WTC11 (cell line): ENCODE measurements around the gene RAP1GAP. TPM values are rescaled to one million over a fixed set of nuclear protein-coding genes. Genes with fewer than 3 reads are reported as not detected.

Experiments used
- ATF1 ChIP-seq: sonication (generic); formaldehyde crosslinking; IDR thresholded peaks from 2 replicates; pipeline ENCODE4 v1.8.1; 2023; ENCODE audit warnings: mild to moderate bottlenecking, moderate library complexity, missing genetic modification reagents
- CBFB ChIP-seq: sonication (generic); formaldehyde crosslinking; IDR thresholded peaks from 2 replicates; pipeline ENCODE4 v1.8.1; 2022; ENCODE audit warnings: mild to moderate bottlenecking, low read depth, missing genetic modification reagents
- FOXJ3 ChIP-seq: sonication (generic); formaldehyde crosslinking; IDR thresholded peaks from 2 replicates; pipeline ENCODE4 v1.9.0; 2021; ENCODE audit warnings: missing genetic modification reagents, mild to moderate bottlenecking, borderline replicate concordance
- FOXK1 ChIP-seq: sonication (generic); formaldehyde crosslinking; IDR thresholded peaks from 2 replicates; pipeline ENCODE4 v1.8.0; 2022; ENCODE audit warnings: mild to moderate bottlenecking, moderate library complexity, missing genetic modification reagents
- JAZF1 ChIP-seq: fragments of 250-450 bp; sonication (Bioruptor Pico); IDR thresholded peaks from 2 replicates; pipeline ENCODE4 v1.9.0; 2021; ENCODE audit warnings: moderate library complexity, mild to moderate bottlenecking, inconsistent platforms
- MXD4 ChIP-seq: fragments of 250-450 bp; sonication (Bioruptor Pico); IDR thresholded peaks from 2 replicates; pipeline ENCODE4 v1.8.0; 2021; ENCODE audit warnings: mild to moderate bottlenecking, moderate library complexity, borderline replicate concordance
- NFE2L1 ChIP-seq: sonication (generic); formaldehyde crosslinking; IDR thresholded peaks from 2 replicates; pipeline ENCODE4 v1.8.1; 2023; ENCODE audit warnings: missing genetic modification reagents
- RORB ChIP-seq: fragments of 250-450 bp; sonication (Bioruptor Pico); IDR thresholded peaks from 2 replicates; pipeline ENCODE4 v1.9.0; 2021; ENCODE audit warnings: mild to moderate bottlenecking
- SP1 ChIP-seq: sonication (generic); formaldehyde crosslinking; conservative IDR thresholded peaks from 2 replicates; pipeline ENCODE4 v1.8.1; 2022; ENCODE audit warnings: missing genetic modification reagents
- TEAD1 ChIP-seq: sonication (generic); formaldehyde crosslinking; IDR thresholded peaks from 2 replicates; pipeline ENCODE4 v1.8.0; 2022; ENCODE audit warnings: mild to moderate bottlenecking, missing genetic modification reagents
- TEAD4 ChIP-seq: sonication (generic); formaldehyde crosslinking; IDR thresholded peaks from 2 replicates; pipeline ENCODE4 v1.8.0; 2022; ENCODE audit warnings: mild to moderate bottlenecking, missing genetic modification reagents
- TP53 ChIP-seq: sonication (generic); formaldehyde crosslinking; IDR thresholded peaks from 2 replicates; pipeline ENCODE4 v1.8.1; 2023; ENCODE audit warnings: mild to moderate bottlenecking, missing genetic modification reagents
- ZNF138 ChIP-seq: sonication (generic); formaldehyde crosslinking; conservative IDR thresholded peaks from 2 replicates; pipeline ENCODE4 v1.8.1; 2022; ENCODE audit warnings: mild to moderate bottlenecking, moderate library complexity, missing genetic modification reagents
- ZNF232 ChIP-seq: sonication (generic); formaldehyde crosslinking; IDR thresholded peaks from 2 replicates; pipeline ENCODE4 v1.8.0; 2022; ENCODE audit warnings: mild to moderate bottlenecking, missing genetic modification reagents
- ZNF317 ChIP-seq: sonication (generic); formaldehyde crosslinking; IDR thresholded peaks from 2 replicates; pipeline ENCODE4 v1.8.1; 2023; ENCODE audit warnings: low read depth, mild to moderate bottlenecking, moderate library complexity, missing genetic modification reagents, borderline replicate concordance
- ZNF671 ChIP-seq: fragments of 250-450 bp; sonication (Bioruptor Pico); IDR thresholded peaks from 2 replicates; pipeline ENCODE4 v1.8.0; 2021; ENCODE audit warnings: mild to moderate bottlenecking
- total RNA-seq: library from RNA; stranded (reverse); gene quantifications from 3 replicates; pipeline ENCODE4 v1.2.3, GENCODE V29; 2021
- TF ChIP-seq, protein P1 (sequence below): fragments of 250-450 bp; sonication (Bioruptor Pico); IDR thresholded peaks from 2 replicates; pipeline ENCODE4 v1.9.0; 2021; ENCODE audit warnings: mild to moderate bottlenecking
- TF ChIP-seq, protein P2 (sequence below): sonication (generic); formaldehyde crosslinking; IDR thresholded peaks from 2 replicates; pipeline ENCODE4 v1.8.0; 2023; ENCODE audit warnings: missing genetic modification reagents, mild to moderate bottlenecking, borderline replicate concordance
- TF ChIP-seq, protein P3 (sequence below): fragments of 250-450 bp; sonication (Bioruptor Pico); IDR thresholded peaks from 2 replicates; pipeline ENCODE4 v1.9.0; 2021; ENCODE audit warnings: moderate library complexity, mild to moderate bottlenecking, inconsistent platforms, borderline replicate concordance
- TF ChIP-seq, protein P4 (sequence below): sonication (generic); formaldehyde crosslinking; IDR thresholded peaks from 2 replicates; pipeline ENCODE4 v1.8.0; 2022; ENCODE audit warnings: missing genetic modification reagents
- TF ChIP-seq, protein P5 (sequence below): sonication (generic); formaldehyde crosslinking; IDR thresholded peaks from 2 replicates; pipeline ENCODE4 v1.8.1; 2022; ENCODE audit warnings: missing genetic modification reagents, borderline replicate concordance
- TF ChIP-seq, protein P6 (sequence below): sonication (generic); formaldehyde crosslinking; IDR thresholded peaks from 2 replicates; pipeline ENCODE4 v1.8.1; 2022; ENCODE audit warnings: mild to moderate bottlenecking, missing genetic modification reagents, moderate library complexity, borderline replicate concordance
- TF ChIP-seq, protein P7 (sequence below): sonication (generic); formaldehyde crosslinking; IDR thresholded peaks from 2 replicates; pipeline ENCODE4 v1.8.0; 2022; ENCODE audit warnings: mild to moderate bottlenecking, missing genetic modification reagents
- TF ChIP-seq, protein P8 (sequence below): fragments of 200-600 bp; IDR thresholded peaks from 2 replicates; pipeline ENCODE4 v1.8.0; 2022; ENCODE audit warnings: antibody characterized with exemption

The RAP1GAP gene
- total RNA-seq, 1 experiment from 2014 or later, result 7.6 TPM

DNA sequence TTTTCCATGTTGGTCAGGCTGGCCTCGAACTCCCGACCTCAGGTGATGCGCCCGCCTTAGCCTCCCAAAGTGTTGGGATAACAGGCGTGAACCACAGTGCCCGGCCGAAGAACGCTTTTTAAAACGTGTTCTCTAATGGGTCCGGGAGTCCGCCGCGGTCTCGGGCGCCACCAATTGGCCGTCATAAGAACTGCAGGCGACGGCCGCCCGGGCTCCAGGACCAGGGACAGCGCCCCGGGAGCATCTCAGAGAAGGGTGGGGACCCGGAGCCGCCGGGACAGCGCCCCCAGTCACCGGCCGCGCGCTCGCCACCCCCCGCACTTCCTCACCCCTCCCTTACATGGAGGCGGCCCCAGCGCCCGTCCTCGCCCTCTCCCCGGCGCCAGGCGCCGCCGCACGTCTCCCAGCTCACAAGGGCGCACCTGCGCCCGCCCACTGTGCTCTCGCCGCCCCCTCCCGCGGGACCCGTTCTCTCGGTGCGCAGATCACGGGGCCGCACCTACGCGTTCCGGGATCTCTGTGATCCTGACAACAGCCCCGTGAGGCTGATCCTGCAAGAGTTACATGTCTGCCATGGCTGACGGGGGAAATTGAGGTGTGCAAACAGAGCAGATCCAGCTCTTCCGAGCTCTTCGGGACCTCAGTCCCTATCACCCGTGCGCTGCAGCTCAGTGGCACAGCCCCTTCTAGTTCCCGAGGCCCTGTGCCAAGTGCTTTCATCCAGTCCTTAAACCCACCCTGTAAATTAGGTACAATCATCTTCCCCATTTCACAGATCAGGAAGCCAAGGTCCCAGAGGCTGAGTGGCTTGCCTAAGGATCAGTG, 9.8 kb downstream of the RAP1GAP start (continued):
- TF ChIP-seq, protein P1, sequence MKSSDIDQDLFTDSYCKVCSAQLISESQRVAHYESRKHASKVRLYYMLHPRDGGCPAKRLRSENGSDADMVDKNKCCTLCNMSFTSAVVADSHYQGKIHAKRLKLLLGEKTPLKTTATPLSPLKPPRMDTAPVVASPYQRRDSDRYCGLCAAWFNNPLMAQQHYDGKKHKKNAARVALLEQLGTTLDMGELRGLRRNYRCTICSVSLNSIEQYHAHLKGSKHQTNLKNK (CRISPR knock-in tag), result no peak
- TF ChIP-seq TEAD4 (CRISPR knock-in tag) (peak; percentile 83), ZNF671 (CRISPR knock-in tag) (no peak), FOXJ3 (CRISPR knock-in tag) (peak; percentile 85; the same call in 1 of the 2 replicates), NFE2L1 (peak; percentile 90), ZNF138 (CRISPR knock-in tag) (peak; percentile 89; the same call in 1 of the 2 replicates), TEAD1 (peak; percentile 99), JAZF1 (CRISPR knock-in tag) (no peak), CBFB (CRISPR knock-in tag) (peak; percentile 95; the same call in 1 of the 2 replicates), MXD4 (CRISPR knock-in tag) (peak; percentile 29; the same call in 1 of the 2 replicates), ZNF232 (CRISPR knock-in tag) (0 out of 2 replicates have a peak, but pooled peaks have one; percentile 78), TP53 (peak; percentile 95), FOXK1 (CRISPR knock-in tag) (peak; percentile 93), ZNF317 (CRISPR knock-in tag) (no peak), SP1 (CRISPR knock-in tag) (peak; percentile 61), RORB (CRISPR knock-in tag) (no peak), ATF1 (CRISPR knock-in tag) (peak; percentile 86)
- TF ChIP-seq, protein P2, sequence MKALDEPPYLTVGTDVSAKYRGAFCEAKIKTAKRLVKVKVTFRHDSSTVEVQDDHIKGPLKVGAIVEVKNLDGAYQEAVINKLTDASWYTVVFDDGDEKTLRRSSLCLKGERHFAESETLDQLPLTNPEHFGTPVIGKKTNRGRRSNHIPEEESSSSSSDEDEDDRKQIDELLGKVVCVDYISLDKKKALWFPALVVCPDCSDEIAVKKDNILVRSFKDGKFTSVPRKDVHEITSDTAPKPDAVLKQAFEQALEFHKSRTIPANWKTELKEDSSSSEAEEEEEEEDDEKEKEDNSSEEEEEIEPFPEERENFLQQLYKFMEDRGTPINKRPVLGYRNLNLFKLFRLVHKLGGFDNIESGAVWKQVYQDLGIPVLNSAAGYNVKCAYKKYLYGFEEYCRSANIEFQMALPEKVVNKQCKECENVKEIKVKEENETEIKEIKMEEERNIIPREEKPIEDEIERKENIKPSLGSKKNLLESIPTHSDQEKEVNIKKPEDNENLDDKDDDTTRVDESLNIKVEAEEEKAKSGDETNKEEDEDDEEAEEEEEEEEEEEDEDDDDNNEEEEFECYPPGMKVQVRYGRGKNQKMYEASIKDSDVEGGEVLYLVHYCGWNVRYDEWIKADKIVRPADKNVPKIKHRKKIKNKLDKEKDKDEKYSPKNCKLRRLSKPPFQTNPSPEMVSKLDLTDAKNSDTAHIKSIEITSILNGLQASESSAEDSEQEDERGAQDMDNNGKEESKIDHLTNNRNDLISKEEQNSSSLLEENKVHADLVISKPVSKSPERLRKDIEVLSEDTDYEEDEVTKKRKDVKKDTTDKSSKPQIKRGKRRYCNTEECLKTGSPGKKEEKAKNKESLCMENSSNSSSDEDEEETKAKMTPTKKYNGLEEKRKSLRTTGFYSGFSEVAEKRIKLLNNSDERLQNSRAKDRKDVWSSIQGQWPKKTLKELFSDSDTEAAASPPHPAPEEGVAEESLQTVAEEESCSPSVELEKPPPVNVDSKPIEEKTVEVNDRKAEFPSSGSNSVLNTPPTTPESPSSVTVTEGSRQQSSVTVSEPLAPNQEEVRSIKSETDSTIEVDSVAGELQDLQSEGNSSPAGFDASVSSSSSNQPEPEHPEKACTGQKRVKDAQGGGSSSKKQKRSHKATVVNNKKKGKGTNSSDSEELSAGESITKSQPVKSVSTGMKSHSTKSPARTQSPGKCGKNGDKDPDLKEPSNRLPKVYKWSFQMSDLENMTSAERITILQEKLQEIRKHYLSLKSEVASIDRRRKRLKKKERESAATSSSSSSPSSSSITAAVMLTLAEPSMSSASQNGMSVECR (CRISPR knock-in tag), result peak; percentile 99
- TF ChIP-seq, protein P3, sequence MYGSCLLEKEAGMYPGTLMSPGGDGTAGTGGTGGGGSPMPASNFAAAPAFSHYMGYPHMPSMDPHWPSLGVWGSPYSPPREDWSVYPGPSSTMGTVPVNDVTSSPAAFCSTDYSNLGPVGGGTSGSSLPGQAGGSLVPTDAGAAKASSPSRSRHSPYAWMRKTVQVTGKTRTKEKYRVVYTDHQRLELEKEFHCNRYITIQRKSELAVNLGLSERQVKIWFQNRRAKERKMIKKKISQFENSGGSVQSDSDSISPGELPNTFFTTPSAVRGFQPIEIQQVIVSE (CRISPR knock-in tag), result no peak
- TF ChIP-seq, protein P4, sequence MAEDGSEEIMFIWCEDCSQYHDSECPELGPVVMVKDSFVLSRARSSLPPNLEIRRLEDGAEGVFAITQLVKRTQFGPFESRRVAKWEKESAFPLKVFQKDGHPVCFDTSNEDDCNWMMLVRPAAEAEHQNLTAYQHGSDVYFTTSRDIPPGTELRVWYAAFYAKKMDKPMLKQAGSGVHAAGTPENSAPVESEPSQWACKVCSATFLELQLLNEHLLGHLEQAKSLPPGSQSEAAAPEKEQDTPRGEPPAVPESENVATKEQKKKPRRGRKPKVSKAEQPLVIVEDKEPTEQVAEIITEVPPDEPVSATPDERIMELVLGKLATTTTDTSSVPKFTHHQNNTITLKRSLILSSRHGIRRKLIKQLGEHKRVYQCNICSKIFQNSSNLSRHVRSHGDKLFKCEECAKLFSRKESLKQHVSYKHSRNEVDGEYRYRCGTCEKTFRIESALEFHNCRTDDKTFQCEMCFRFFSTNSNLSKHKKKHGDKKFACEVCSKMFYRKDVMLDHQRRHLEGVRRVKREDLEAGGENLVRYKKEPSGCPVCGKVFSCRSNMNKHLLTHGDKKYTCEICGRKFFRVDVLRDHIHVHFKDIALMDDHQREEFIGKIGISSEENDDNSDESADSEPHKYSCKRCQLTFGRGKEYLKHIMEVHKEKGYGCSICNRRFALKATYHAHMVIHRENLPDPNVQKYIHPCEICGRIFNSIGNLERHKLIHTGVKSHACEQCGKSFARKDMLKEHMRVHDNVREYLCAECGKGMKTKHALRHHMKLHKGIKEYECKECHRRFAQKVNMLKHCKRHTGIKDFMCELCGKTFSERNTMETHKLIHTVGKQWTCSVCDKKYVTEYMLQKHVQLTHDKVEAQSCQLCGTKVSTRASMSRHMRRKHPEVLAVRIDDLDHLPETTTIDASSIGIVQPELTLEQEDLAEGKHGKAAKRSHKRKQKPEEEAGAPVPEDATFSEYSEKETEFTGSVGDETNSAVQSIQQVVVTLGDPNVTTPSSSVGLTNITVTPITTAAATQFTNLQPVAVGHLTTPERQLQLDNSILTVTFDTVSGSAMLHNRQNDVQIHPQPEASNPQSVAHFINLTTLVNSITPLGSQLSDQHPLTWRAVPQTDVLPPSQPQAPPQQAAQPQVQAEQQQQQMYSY (CRISPR knock-in tag), result peak; percentile 44; the same call in 1 of the 2 replicates
- TF ChIP-seq, protein P5, sequence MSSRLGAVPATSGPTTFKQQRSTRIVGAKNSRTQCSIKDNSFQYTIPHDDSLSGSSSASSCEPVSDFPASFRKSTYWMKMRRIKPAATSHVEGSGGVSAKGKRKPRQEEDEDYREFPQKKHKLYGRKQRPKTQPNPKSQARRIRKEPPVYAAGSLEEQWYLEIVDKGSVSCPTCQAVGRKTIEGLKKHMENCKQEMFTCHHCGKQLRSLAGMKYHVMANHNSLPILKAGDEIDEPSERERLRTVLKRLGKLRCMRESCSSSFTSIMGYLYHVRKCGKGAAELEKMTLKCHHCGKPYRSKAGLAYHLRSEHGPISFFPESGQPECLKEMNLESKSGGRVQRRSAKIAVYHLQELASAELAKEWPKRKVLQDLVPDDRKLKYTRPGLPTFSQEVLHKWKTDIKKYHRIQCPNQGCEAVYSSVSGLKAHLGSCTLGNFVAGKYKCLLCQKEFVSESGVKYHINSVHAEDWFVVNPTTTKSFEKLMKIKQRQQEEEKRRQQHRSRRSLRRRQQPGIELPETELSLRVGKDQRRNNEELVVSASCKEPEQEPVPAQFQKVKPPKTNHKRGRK, result no peak; the same call in 1 of the 2 replicates
- TF ChIP-seq, protein P6, sequence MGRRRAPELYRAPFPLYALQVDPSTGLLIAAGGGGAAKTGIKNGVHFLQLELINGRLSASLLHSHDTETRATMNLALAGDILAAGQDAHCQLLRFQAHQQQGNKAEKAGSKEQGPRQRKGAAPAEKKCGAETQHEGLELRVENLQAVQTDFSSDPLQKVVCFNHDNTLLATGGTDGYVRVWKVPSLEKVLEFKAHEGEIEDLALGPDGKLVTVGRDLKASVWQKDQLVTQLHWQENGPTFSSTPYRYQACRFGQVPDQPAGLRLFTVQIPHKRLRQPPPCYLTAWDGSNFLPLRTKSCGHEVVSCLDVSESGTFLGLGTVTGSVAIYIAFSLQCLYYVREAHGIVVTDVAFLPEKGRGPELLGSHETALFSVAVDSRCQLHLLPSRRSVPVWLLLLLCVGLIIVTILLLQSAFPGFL (CRISPR knock-in tag), result peak; percentile 94; the same call in 1 of the 2 replicates
- TF ChIP-seq, protein P7, sequence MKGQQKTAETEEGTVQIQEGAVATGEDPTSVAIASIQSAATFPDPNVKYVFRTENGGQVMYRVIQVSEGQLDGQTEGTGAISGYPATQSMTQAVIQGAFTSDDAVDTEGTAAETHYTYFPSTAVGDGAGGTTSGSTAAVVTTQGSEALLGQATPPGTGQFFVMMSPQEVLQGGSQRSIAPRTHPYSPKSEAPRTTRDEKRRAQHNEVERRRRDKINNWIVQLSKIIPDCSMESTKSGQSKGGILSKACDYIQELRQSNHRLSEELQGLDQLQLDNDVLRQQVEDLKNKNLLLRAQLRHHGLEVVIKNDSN (CRISPR knock-in tag), result peak; percentile 83
- TF ChIP-seq, protein P8, sequence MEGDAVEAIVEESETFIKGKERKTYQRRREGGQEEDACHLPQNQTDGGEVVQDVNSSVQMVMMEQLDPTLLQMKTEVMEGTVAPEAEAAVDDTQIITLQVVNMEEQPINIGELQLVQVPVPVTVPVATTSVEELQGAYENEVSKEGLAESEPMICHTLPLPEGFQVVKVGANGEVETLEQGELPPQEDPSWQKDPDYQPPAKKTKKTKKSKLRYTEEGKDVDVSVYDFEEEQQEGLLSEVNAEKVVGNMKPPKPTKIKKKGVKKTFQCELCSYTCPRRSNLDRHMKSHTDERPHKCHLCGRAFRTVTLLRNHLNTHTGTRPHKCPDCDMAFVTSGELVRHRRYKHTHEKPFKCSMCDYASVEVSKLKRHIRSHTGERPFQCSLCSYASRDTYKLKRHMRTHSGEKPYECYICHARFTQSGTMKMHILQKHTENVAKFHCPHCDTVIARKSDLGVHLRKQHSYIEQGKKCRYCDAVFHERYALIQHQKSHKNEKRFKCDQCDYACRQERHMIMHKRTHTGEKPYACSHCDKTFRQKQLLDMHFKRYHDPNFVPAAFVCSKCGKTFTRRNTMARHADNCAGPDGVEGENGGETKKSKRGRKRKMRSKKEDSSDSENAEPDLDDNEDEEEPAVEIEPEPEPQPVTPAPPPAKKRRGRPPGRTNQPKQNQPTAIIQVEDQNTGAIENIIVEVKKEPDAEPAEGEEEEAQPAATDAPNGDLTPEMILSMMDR, result peak; percentile 90
